ENCODE measurements around the gene TRIM17. TPM values are rescaled to one million over a fixed set of nuclear protein-coding genes. Genes with fewer than 3 reads are reported as not detected.

The TRIM17 gene
- total and polyA plus RNA-seq, 2 of the 8 experiments (the other 6 are each of a cell fraction or from before 2014, with no cell fraction given) = 1.1 to 2.2 TPM

DNA sequence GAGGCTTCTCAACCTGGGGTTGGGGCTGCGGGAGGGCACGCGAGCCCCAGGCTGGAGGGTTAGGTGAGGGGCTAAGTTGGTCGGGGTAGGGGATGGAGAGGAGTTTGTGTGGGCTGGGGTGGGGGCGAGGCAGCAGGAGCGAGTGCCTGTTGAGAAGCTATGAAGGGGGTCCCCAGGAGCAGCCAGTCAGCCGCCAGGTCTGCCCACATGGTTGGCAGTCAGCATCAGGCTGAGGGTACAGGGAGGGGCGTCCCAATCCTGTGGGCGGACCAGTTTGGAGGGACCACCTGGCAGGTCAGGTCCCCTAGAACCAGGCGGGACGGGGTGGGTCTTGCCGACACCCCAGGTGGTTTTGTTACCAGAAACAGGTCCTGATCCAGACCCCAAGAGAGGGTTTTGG lies 400 bp upstream of the TRIM17 start:
- Histone ChIP-seq H3K14ac (ENCODE audit: insufficient read length) (no peak overlapping the region), H4K91ac (replicated peaks; ENCODE audit: insufficient read length, low read length) (no peak overlapping the region), H3K79me1 (ENCODE audit: low read depth, low read length) (no peaks in the 10 kb centered on the region; the same call in 1 of the 2 replicates), H3K9ac (replicated peaks in 1 of 4; ENCODE audit: extremely low read depth in 1 of 4, low read depth in 3 of 4, low read length in 3 of 4) (no peak overlapping the region), H2AFZ (ENCODE audit: low read length) (no peak overlapping the region), H2BK20ac (ENCODE audit: low read length) (no peak overlapping the region), H2BK12ac (ENCODE audit: low read depth, low read length) (no peak overlapping the region), H3K27me3 (replicated peaks in 1 of 4; ENCODE audit: control insufficient read depth in 3 of 4, extremely low read depth in 1 of 4, insufficient read depth in 3 of 4, low read length in 3 of 4) (peaks cover 3 to 70% (median 37%) of the 10 kb centered on the region in 4 experiments), H3K9me3 (ENCODE audit: insufficient read depth in 2 of 2, low read depth in 1 of 2, low read length in 1 of 2) (no peaks in the 10 kb centered on the region), H3K4me3 (ENCODE audit: extremely low read depth in 1 of 4, insufficient read depth in 2 of 4, low read depth in 3 of 4, low read length in 4 of 4) (peak overlapping the region in 2 of 4 experiments; percentile 30 to 60; a peak in 4 of 8 replicates), H2BK5ac (ENCODE audit: low read depth, low read length) (no peak overlapping the region), H3K18ac (ENCODE audit: extremely low read depth, low read length) (no peak overlapping the region), H4K8ac (ENCODE audit: extremely low read depth, insufficient read depth, low read length) (no peak overlapping the region), H3K4me1 (replicated peaks in 1 of 4; ENCODE audit: control insufficient read depth in 3 of 4, insufficient read depth in 4 of 4, low read length in 3 of 4) (peaks cover 2 to 9% (median 6%) of the 10 kb centered on the region in 4 experiments), H3K23ac (ENCODE audit: insufficient read length) (no peak overlapping the region), H2BK15ac (ENCODE audit: low read length) (no peak overlapping the region), H4K5ac (ENCODE audit: insufficient read length, low read depth, low read length) (no peak overlapping the region), H3K4ac (replicated peaks; ENCODE audit: insufficient read length, low read depth, low read length) (no peak overlapping the region), H3K27ac (ENCODE audit: low read depth, low read length) (no peak overlapping the region), H3K4me2 (ENCODE audit: insufficient read depth in 1 of 2, low read depth in 2 of 2, low read length in 2 of 2) (peak overlapping the region; percentile 85 to 88), H3K36me3 (ENCODE audit: control insufficient read depth in 2 of 4, insufficient read depth in 4 of 4, low read length in 3 of 4) (no peaks in the 10 kb centered on the region), H3K56ac (replicated peaks; ENCODE audit: insufficient read length, low read depth, low read length) (no peak overlapping the region), H3K79me2 (ENCODE audit: control insufficient read depth in 1 of 2, insufficient read depth in 2 of 2, low read length in 2 of 2) (no peaks in the 10 kb centered on the region), H4K20me1 (replicated peaks in 1 of 2; ENCODE audit: control insufficient read depth in 1 of 2, insufficient read depth in 2 of 2, low read length in 2 of 2) (peaks cover 8 to 16% of the 10 kb centered on the region in 2 experiments), H2BK120ac (replicated peaks; ENCODE audit: low read depth, low read length) (no peak overlapping the region), H3K23me2 (ENCODE audit: low read depth, low read length) (peaks cover 8% of the 10 kb centered on the region), H2AK5ac (ENCODE audit: low read depth, low read length) (no peak overlapping the region)
- 40% methylated on average over 6 of the region's 12 CpGs; no CpG with 5 or more reads in 1 of the 2 experiments for whole genome bisulfite sequencing, 2 experiments (ENCODE audit: extremely low coverage in 1 of 2, insufficient coverage in 1 of 2, insufficient read length in 1 of 2, insufficient replicate concordance in 2 of 2, low coverage in 1 of 2, low lambda C conversion rate in 2 of 2, missing lambda C conversion rate in 1 of 2)
- FAIRE-seq (no peak), DNase-seq (ENCODE audit: low read depth in 1 of 2, low spot score in 2 of 2) (peak in 1 of 2 experiments; percentile 55)
- POLR2A ChIA-PET (ENCODE audit: partially characterized antibody) = interaction anchor here (0.6 to 4.1 kb wide), 6 partner anchors 8 to 73 kb away, joined by 3 to 21 read pairs (median 4); partner anchors contain the start of gene TRIM11
- CTCF ChIA-PET (ENCODE audit: partially characterized antibody) = no interaction called here
- TF ChIP-seq TAF7 (optimal IDR thresholded peaks at IDR 0.05; ENCODE audit: borderline replicate concordance, low read depth, low read length) (no peak), RAD21 (IDR thresholded peaks at IDR 0.05 in 1 of 2, conservative IDR thresholded peaks at IDR 0.05 in 1 of 2; ENCODE audit: low read depth in 2 of 2, low read length in 2 of 2) (no peak)
